GM18951 (cell line): ENCODE results near the gene GC.
"Not testable (repeated sequence)": the region's sequence is repeated elsewhere in the genome, so short reads cannot be mapped to it uniquely, and the experiment has no call there.

Experiments used
- POLR2A ChIP-seq: IDR thresholded peaks from 4 replicates; pipeline ENCODE4 v1.6.1; 2011; ENCODE audit warnings: mild to moderate bottlenecking; ENCODE audit not compliant: insufficient read length, insufficient read depth; ENCODE audit errors: extremely low read depth
- in situ Hi-C: fragments of 300-500 bp; cut with MboI; formaldehyde crosslinking; loops from one replicate; pipeline ENCODE4 v1.12.0; 2022; ENCODE audit warnings: low sequenced_read_pairs, mixed read lengths, inconsistent platforms; ENCODE audit not compliant: unreplicated experiment

GC gene, protein sequence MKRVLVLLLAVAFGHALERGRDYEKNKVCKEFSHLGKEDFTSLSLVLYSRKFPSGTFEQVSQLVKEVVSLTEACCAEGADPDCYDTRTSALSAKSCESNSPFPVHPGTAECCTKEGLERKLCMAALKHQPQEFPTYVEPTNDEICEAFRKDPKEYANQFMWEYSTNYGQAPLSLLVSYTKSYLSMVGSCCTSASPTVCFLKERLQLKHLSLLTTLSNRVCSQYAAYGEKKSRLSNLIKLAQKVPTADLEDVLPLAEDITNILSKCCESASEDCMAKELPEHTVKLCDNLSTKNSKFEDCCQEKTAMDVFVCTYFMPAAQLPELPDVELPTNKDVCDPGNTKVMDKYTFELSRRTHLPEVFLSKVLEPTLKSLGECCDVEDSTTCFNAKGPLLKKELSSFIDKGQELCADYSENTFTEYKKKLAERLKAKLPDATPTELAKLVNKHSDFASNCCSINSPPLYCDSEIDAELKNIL

DNA sequence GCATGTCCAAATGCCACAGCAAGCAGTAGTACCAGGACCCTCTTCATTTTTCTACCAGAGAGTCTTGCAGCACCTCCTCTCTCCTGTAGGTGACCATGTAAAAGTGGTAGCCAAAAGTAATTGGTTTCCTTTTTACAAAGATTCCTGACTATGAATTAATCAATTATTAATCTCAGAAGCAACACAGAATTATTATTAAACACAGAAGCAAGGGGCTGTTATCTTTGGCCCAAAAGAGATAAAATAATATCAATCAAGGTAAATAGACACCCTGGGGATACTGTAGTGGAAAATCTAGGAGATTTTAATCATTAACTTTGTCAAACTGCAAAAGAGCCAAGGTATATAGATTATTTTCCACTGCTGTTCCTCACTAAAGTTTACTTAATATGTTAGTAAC, at the start of gene GC:
Gene GC (minus strand): TSS at position 108 of the 400 bp plus-strand sequence. CDS start 61 bp downstream, at position 47.
- in situ Hi-C loops: no loop called here
- no peak for TF ChIP-seq POLR2A

DNA sequence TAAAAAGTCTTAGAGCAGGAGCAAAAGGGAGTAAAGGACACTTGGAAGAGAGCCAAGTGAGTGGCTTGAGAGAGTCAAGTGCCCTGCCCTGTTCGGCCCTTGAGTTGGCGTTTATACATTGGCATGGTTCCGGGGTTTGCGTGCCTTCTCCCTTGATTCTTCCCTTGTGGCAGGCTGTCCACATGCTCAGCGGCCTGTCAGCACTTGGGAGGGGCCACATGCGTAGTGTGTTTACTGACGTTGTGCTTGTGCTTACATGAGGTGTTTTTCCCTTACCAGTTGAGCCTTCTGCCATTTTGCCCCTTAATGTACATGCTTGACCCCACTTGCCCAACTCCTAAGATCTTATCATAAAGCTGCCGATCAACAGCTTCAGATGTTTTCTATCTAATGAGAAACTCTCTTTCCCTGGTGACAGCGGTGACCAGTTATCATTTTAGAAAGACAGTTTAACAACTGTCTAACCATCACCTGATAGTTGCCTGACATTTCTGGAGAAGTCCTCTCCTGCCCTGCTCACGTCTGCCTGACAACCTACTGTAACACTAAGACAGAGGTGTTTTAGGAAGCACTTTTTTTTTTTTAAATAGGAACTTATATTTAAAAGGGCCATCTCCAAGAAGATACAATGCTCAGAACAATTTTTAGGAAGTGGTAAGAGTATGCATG, 49.5 kb upstream of the GC start:
- in situ Hi-C loops: no loop called here
- TF ChIP-seq POLR2A: no peak

DNA sequence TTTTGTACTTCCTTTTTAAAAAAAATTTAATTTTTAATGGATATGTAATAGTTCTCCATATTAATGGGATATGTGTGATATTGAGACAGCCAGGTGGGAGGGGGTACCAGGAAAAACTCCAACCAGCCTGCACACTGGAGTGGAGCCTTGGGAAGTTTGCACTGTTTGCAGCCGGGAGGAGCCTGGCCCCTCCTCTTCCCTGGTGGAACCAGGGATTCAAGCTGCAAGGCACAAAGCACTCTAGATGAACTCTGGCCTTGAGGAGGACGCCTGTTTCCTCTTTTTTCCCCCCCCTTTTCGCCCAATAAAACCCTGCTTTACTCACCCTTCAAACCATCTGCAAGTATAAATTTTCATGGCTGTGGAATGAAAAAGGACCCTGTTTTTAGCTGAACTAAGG, 48.2 kb upstream of the GC start:
- in situ Hi-C loops: no loop called here
- TF ChIP-seq POLR2A: no peak

DNA sequence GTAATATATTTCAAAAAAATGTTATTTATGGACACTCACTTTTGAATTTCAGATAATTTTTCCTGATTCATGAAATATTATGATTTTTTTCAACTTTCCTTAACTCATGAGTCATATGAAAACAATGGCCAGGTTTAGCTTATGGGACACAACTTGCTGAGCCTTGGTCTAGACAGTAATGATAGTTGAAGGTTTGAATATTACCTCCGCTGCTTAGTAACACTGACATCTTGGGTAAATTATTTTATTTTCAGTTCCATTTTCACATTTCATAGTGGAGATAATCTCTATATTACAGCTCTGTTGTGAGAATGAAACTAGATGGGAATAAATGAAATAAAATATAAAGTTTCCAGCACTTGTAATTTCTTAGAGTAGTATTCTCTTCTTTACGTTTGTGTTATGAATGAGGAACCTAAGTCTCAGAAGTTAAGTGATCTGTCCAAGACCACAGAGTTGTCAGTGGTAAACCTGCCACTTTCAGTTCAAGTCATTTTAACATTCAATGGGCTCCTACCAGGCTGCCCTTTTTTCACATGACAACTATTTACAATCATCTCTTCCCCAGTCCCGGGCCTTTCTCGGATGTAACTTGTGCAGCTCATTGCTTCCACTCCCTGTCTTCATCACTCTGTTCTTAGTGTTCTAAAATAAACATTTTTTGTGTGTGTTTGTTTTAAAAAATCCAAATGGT, 46.8 kb upstream of the GC start:
- TF ChIP-seq POLR2A: no peak
- in situ Hi-C loops: no loop called here

DNA sequence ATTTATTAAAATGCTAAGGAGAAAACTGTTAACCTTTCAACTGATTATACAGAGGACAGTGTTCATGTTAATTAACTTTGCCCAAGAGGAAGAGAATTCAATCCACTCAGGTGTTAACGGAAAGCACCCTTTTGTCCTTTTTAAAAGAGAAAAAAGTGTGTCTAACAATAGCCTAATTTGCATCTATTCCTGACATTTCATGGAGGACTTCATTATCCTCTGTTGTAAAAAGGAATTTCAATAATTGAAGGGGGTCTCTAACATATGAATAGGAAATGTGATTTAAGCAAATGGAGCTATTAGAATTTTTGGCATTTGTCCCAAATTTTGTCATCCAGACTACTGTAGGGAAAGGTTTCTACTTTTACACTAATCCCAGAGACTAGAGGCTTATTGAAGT, 44.6 kb upstream of the GC start:
- in situ Hi-C loops: no loop called here
- TF ChIP-seq POLR2A: no peak

DNA sequence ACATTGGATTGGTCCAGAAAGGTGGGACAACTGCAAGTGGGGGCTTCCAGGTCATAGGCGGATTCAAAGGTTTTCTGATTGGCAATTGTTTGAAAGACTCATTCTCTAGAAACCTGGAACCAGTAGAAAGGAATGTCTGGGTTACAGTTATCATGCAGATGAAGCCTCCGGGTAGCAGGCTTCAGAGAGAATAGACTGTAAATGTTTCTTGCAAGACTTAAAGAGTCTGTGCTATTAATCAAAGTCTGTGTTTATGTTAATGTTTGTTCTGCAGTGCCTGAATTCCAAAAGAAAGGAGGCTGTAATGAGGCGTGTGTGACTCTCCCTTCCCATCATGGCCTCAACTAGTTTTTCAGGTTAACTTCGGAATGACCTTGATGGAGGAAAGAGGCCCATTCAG, 43.9 kb upstream of the GC start:
- in situ Hi-C loops: no loop called here
- TF ChIP-seq POLR2A: no peak

DNA sequence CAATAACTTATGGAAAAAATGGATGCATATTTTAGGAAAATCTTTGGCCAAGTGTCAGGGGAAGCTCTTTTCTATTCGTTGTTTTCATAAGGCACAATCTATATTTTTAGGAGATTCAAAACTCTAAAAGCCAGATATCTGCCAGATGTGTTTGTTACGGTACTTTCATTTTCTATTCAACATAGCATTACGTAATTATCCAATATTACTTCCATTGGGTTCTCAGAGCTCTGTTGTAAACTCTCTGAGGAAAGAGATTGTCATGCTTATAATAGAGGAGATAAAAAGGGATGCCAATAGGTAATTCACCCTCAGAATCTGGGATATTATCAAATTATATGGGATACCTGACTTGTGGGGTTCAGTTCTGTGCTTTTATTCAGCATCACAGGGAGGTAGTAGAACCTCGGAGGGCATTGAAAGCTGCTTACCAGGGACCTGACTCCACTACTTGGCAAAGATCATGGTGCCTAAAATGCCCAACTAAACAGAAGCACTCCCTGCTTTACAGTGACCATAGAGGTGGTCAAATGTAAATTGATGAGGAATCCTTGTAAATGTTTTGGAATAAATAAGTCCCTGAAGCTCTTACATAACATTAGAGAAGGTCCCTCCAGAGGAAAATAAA, 32.9 kb upstream of the GC start:
- in situ Hi-C loops: no loop called here
- no peak for TF ChIP-seq POLR2A

DNA sequence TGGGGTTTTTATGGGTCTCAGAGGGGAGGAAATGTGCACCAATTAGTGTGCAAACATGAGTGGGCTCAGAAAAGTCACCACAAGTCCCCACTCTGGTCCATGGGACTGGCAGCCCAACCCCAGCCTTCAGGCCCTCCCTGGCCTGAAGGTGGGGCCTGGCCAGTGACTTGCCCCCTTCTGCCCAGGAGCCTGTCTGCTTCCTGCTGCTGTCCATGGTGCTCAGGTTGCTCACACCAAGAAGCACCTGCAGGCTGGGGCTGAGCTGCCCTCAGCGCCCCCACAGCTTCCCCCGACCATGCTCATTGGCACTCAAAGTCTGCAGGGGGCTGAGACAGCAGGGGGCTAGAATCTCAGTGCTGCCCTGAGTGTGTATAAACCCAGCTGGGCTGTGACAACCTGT, 30.6 kb upstream of the GC start:
- TF ChIP-seq POLR2A: no peak
- in situ Hi-C loops: no loop called here

DNA sequence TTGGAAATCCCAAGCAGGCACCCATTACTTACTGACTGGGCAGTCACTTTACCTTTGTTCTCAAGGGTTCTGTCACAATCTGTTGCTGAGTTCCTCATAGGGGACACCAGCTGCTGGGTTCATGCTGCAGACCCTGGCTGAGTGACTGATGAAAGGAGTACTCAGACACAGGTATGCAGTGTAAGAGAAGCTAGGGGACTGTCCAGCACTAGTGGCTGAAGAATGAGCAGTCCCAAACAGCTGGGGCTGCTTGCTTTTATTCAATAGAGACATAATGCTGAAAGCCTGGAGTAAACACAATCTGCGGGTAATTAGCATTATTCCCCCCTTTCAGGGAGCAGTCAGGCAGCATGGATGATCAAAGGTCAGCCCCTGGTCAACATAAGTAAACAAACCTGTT, 25.9 kb upstream of the GC start:
- in situ Hi-C loops: not testable (repeated sequence)

DNA sequence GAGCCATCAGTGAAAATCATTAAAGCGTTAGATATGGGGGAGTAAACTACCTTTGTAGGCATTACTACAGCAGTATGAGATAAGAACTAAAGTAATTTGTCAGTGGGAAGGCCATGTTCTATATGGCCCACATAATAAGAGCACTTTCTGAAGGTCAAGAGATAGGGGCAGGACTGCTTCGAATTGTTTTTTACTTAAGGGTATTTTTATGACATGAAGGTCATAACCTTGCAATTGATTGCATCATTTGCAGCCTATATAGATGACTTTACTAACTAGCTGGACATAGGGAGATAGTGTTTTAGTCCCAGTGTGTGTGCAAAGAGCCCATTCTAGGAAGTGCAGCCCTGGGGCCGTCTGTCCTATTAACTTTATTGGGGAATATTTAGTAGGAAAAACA, 23.6 kb upstream of the GC start:
- no peak for TF ChIP-seq POLR2A
- in situ Hi-C loops: no loop called here

DNA sequence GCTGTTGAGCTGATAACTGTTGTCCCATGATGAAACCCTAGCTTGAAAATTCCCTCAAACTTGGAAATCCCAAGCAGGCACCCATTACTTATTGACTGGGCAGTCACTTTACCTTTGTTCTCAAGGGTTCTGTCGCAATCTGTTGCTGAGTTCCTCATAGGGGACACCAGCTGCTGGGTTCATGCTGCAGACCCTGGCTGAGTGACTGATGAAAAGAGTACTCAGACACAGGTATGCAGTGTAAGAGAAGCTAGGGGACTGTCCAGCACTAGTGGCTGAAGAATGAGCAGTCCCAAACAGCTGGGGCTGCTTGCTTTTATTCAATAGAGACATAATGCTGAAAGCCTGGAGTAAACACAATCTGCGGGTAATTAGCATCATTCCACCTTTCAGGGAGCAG, 21.4 kb upstream of the GC start:
- in situ Hi-C loops: not testable (repeated sequence)

DNA sequence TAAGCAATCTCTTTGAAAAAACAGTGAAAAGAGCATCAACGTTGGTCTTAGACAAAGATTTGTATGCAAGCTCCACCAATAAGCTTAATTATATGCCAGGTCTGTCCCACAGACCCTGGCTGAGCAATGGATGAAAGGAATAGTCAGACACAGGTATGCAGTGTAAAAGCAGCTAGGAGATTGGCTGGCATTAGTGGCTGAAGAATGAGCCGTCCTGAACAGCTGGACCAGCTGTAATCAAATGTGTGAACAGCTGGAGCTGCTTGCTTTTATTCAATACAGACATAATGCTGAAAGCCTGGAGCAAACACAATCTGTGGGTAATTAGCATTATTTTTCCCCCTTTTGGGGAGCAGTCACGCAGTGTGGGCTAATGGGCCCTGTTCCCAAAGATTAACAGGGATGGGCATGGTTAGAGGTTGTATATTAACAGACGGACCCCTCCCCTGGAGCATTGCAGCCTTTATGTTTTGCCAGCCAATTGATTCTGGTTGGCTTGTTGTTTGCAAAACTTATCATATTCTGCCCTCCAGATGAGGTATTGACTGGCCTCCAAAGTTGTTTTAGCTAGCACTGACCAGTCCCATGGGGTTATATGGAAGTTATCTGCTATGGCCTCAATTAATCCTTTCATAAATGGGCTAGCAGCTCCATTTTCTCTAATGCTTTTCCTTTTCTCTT, 20.3 kb upstream of the GC start:
- in situ Hi-C loops: not testable (repeated sequence)

DNA sequence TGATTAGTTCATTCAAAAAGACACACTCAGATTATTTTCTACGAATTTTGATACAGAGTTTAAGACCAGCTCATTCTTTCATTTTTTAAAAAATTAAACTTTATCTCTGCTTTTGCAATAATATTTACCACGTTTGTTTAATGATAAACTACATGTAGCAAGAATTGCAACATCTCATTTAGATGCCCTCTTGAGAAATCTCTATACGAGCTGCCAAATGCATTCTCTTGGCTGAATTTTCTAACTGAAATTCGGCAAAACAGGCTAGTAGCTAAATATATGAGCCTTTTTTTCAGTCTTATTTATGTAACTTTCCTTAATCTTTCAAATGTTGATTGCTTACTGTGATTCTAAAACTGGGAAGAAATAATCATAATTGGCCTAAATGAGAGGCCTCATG, 2.1 kb upstream of the GC start:
- in situ Hi-C loops: no loop called here
- TF ChIP-seq POLR2A: no peak
